Peyer's patch (tissue), 4 donors: ENCODE measurements around the gene PODXL2. TPM values are rescaled to one million over a fixed set of nuclear protein-coding genes. Genes with fewer than 3 reads are reported as not detected.

Source experiments
- DNase-seq, 3 donors: peaks; one replicate each; pipeline ENCODE4 v3.0.0-alpha.2; 2017 to 2019
- H3K27ac ChIP-seq, 4 donors: fragments of 200-600 bp; sonication (generic); one replicate each; pipeline ENCODE4 v1.5.1; 2016 to 2019
- H3K27me3 ChIP-seq, 2 donors: fragments of 200-600 bp; sonication (generic); one replicate each; pipeline ENCODE4 v1.5.1; 2019
- H3K36me3 ChIP-seq, 3 donors: fragments of 200-600 bp; sonication (generic); one replicate each; pipeline ENCODE4 v1.5.1; 2016 to 2019
- H3K4me1 ChIP-seq, 4 donors: fragments of 200-600 bp; sonication (generic); one replicate each; pipeline ENCODE4 v1.5.1; 2016 to 2019
- H3K4me3 ChIP-seq, 4 donors: fragments of 200-600 bp; sonication (generic); 1 replicate in 3 of 4; 2 replicates in 1 of 4; pipeline ENCODE4 v1.5.1; 2016 to 2019; ENCODE audit warnings: mild to moderate bottlenecking in 1 of 4
- H3K9me3 ChIP-seq, 4 donors: fragments of 200-600 bp; sonication (generic); one replicate each; pipeline ENCODE4 v1.5.1; 2016 to 2019; ENCODE audit warnings: mild to moderate bottlenecking in 1 of 4
- POLR2A ChIP-seq, 2 donors: fragments of 450-650 bp; IDR thresholded peaks; one replicate each; pipeline ENCODE4 v1.5.1; 2017; ENCODE audit warnings: antibody characterized with exemption in 2 of 2, mild to moderate bottlenecking in 2 of 2, moderate library complexity in 2 of 2
- total RNA-seq, 4 donors: library from RNA; depleted of rRNA; stranded (reverse); fragments of >200 nt; gene quantifications; one replicate each; pipeline ENCODE4 v1.1.0, GENCODE V29; 2016
- TF ChIP-seq, protein P1 (sequence below), 6 experiments: fragments of 450-650 bp in 4 of 6; fragments of 200-600 bp in 2 of 6; sonication (generic) in 1 of 6; IDR thresholded peaks; one replicate each; pipeline ENCODE4 v1.5.1; 2017 to 2019; ENCODE audit warnings: antibody characterized with exemption in 6 of 6, mild to moderate bottlenecking in 3 of 6, moderate library complexity in 1 of 6

Gene PODXL2
- total RNA-seq, 4 donors from 2014 or later: 7.4 to 15.6 (median 9.9) TPM

DNA sequence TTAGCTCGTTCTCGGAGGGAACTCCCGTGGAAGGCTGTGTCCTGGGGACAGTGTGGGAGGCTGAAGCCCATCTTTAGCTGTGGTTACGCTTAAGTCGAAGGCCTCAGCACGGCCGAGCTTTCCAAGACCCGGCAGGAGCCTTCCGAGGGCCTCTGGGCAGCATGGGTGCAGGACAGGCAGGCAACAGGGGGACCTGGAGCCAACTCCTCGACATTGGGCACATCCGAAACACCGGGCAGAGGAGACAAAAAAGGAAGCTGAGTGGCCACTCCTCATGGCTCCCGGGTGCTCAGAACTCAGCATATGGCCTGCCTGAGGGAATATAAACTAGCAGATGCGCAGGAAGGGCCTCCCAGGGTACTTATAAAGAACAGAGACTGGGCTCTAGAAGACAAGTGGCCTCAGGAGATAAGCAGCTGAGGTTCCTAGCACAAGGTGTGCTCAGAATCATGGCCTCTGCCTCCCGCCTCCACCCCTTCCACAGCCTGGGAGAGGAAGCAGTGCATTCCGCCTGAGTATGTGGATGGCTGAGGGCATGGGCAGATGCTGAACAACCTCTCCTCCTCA, 77.9 kb downstream of the PODXL2 start:
- Histone ChIP-seq H3K4me1 (peaks cover 0 to 6% (median 0%) of the 10 kb centered on the region in 4 donors), H3K27me3 (no peaks in the 10 kb centered on the region), H3K9me3 (no peaks in the 10 kb centered on the region), H3K27ac (peak overlapping the region in 1 of 4 donors; percentile 47), H3K4me3 (no peak overlapping the region), H3K36me3 (peaks cover 0 to 25% (median 0%) of the 10 kb centered on the region in 3 donors)
- peak in 2 of 3 donors; percentile 32 to 36 for DNase-seq
- TF ChIP-seq, protein P1, sequence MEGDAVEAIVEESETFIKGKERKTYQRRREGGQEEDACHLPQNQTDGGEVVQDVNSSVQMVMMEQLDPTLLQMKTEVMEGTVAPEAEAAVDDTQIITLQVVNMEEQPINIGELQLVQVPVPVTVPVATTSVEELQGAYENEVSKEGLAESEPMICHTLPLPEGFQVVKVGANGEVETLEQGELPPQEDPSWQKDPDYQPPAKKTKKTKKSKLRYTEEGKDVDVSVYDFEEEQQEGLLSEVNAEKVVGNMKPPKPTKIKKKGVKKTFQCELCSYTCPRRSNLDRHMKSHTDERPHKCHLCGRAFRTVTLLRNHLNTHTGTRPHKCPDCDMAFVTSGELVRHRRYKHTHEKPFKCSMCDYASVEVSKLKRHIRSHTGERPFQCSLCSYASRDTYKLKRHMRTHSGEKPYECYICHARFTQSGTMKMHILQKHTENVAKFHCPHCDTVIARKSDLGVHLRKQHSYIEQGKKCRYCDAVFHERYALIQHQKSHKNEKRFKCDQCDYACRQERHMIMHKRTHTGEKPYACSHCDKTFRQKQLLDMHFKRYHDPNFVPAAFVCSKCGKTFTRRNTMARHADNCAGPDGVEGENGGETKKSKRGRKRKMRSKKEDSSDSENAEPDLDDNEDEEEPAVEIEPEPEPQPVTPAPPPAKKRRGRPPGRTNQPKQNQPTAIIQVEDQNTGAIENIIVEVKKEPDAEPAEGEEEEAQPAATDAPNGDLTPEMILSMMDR (IDR thresholded peaks at IDR 0.05): no peak

DNA sequence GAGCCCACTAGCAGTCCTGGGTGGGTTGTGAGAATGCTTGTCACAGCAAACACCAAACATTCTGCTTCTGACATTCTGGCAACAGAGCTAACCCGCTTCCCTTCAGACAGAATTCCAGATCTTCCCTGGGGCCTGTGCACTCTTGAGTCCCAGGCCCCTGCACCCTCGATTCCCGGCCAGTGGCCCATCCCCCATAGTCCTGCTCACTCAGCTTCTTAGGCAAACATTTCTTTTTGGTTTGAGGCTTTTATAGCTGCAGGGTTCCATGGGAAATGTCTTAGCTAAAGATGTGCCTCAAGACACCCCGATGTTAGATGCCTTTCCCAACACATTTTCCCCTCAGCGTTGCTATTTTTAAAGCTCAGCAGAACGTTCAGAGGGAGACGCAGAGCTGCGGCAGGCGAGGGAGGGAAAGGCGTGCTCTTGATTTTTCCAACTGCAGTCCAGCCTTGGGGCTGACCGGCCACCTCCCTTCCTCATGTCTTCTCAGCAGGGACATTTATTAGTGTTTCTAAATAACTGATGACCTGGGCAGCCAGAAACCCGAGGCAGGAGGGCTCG, 78.9 kb downstream of the PODXL2 start:
- Histone ChIP-seq H3K27ac (peak overlapping the region in 1 of 4 donors; percentile 47), H3K27me3 (no peaks in the 10 kb centered on the region), H3K4me3 (no peak overlapping the region), H3K4me1 (peaks cover 0 to under 1% (median 0%) of the 10 kb centered on the region in 4 donors), H3K36me3 (peaks cover 0 to 31% (median 0%) of the 10 kb centered on the region in 3 donors), H3K9me3 (no peaks in the 10 kb centered on the region)
- TF ChIP-seq POLR2A (IDR thresholded peaks at IDR 0.05): no peak
- TF ChIP-seq, protein P1 (IDR thresholded peaks at IDR 0.05): no peak
- peak in 2 of 3 donors; percentile 24 to 28 for DNase-seq

DNA sequence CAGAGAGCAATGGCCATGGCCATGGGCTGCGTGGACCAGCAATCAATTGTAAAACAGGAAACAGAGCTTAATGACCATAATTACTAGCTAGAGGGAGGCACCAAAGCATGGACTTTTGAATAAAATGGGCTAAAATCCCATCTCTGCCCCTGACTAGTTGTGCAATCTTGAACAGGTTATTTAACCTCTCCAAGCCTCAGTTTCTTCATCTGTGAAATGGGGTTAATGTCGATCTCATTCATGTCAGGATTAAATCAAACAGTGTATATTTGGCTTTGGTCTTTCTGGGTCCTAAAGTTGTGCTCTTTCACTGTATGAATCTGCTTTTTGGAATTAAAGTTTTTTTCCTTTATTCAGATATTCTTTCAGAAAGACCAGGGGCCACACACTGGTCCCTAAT, 79.9 kb downstream of the PODXL2 start:
- Histone ChIP-seq H3K4me1 (no peaks in the 10 kb centered on the region), H3K4me3 (no peak overlapping the region), H3K27ac (no peak overlapping the region), H3K36me3 (peaks cover 0 to 36% (median 0%) of the 10 kb centered on the region in 3 donors), H3K27me3 (no peaks in the 10 kb centered on the region), H3K9me3 (no peaks in the 10 kb centered on the region)
- TF ChIP-seq, protein P1 (IDR thresholded peaks at IDR 0.05): no peak
- no peak for TF ChIP-seq POLR2A (IDR thresholded peaks at IDR 0.05)
- DNase-seq: no peak

DNA sequence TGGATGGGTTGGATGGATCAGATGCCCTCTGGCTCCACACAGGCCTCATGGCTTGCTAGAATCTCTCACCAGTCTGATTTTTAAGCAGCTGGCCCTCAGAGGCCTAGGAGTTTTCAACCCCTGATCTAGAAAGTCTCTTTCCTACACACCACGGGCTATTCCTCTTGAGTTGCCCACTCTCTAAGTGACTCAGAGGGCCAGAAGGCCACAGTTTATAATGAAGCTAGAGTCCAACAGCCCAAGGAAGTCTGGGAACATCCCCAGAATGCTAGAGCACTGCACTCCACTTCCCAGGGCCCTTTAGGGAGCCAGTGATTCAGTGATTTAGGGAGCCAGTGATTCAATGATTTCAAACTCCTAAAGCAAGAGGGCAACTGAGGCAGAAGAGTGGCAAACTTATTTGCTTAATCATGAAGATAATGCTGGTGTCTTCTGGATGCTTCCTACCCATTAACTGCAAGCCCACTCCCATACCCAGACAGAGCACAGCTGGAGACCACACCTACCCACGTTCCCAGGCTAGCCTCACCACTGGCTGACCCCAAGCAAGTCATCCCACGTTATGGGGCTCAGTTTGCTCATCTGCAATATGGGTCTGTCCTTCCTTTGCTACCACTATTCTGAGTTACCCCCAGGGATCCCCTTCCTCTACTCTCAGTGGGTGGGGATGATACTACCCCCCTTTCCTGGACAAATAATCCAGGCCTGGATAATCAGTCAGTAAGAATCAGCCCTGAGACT, 80.5 kb downstream of the PODXL2 start:
- TF ChIP-seq POLR2A (IDR thresholded peaks at IDR 0.05): no peak
- TF ChIP-seq, protein P1 (IDR thresholded peaks at IDR 0.05): no peak
- Histone ChIP-seq H3K9me3 (no peaks in the 10 kb centered on the region), H3K4me3 (no peak overlapping the region), H3K27me3 (no peaks in the 10 kb centered on the region), H3K4me1 (no peaks in the 10 kb centered on the region), H3K36me3 (peaks cover 0 to 36% (median 0%) of the 10 kb centered on the region in 3 donors), H3K27ac (no peak overlapping the region)
- peak in 1 of 3 donors; percentile 18 for DNase-seq

DNA sequence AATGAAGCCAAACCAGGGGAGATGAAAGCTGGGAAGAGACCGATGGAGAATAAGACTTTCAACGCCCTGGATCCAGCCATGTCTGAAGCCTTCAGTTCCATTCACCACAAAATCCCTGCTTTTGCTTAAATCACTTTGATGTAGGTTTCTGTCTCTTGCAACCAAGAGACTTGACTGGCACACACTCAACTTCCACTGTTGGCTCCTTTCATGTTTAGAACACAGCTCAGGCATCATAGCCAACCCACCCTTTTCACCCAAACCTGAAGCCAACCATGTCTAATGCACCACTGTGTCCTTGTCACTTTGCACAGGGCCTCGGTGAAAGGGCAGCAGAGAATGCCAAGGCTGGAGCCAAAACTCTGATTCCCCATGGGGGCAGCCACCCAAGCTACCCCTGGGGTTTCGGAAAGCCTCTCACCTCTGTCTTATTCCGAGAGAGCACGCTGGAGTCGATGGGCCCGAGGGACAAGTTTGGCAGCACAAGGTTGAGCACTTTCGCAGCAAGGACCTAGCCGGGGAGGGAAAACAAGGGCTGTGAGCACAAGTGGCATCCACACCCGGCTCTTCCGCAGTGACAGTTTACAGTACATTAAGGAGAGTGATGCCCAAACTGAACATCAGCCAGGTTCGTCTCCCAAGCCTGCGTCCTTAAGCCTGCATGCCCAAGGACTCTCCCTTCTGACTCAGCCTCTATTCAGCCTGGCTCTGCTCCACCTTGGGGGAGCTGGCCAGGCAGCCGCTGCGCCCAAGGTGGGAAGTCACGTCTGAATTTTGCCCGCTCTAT, 81.4 kb downstream of the PODXL2 start:
- Histone ChIP-seq H3K4me1 (no peaks in the 10 kb centered on the region), H3K4me3 (no peak overlapping the region), H3K36me3 (peaks cover 0 to 30% (median 0%) of the 10 kb centered on the region in 3 donors), H3K27me3 (no peaks in the 10 kb centered on the region), H3K9me3 (no peaks in the 10 kb centered on the region), H3K27ac (no peak overlapping the region)
- TF ChIP-seq POLR2A (IDR thresholded peaks at IDR 0.05): no peak
- TF ChIP-seq, protein P1 (IDR thresholded peaks at IDR 0.05): no peak
- peak in 2 of 3 donors; percentile 13 to 40 for DNase-seq
